ENCODE data around the gene ACOX1. TPM values are rescaled to one million over a fixed set of nuclear protein-coding genes. Genes with fewer than 3 reads are reported as not detected.

The ACOX1 gene
- total RNA-seq, 4 donors from 2014 or later = 46.9 to 73.3 (median 62.3) TPM

DNA sequence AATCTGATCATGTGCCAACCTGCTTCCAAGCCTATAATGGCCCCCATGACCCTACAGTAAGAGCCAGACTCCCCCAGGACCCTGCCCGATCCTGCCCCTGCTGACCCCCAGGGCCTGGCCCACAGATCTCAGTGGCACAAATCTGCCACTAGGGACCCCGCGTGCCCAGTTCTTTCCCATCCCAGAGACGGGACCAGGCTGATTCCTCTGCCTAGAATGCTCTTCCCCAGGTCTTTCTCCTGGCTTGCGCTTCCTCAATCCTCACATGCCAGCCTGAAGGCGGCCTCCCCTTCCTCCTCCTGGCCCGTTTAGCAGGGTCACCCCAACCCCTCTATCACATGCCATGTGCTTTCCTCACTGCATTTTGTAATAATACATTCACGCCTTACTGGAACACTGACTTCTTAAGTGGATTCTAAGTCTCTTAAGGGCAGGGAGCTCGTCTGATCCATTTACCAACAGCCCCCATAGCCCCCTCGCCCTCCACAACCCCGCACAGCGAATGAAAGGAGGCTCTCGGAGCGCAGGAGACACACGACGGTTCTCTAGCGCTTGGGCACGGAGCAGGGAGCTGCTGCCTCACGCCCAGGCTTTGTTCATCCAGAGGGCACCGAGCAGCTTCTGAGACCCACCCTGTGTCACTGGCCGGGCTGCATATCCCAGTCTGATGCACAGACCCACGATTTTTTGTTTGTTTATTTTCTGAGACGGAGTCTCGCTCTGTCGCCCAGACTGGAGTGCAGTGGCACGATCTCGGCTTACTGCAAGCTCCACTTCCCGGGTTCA, 83.4 kb downstream of the ACOX1 start:
- TF ChIP-seq, protein P1, sequence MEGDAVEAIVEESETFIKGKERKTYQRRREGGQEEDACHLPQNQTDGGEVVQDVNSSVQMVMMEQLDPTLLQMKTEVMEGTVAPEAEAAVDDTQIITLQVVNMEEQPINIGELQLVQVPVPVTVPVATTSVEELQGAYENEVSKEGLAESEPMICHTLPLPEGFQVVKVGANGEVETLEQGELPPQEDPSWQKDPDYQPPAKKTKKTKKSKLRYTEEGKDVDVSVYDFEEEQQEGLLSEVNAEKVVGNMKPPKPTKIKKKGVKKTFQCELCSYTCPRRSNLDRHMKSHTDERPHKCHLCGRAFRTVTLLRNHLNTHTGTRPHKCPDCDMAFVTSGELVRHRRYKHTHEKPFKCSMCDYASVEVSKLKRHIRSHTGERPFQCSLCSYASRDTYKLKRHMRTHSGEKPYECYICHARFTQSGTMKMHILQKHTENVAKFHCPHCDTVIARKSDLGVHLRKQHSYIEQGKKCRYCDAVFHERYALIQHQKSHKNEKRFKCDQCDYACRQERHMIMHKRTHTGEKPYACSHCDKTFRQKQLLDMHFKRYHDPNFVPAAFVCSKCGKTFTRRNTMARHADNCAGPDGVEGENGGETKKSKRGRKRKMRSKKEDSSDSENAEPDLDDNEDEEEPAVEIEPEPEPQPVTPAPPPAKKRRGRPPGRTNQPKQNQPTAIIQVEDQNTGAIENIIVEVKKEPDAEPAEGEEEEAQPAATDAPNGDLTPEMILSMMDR (IDR thresholded peaks at IDR 0.05) = peak in 4 of 6 experiments; percentile 13 to 47 (median 35)
- TF ChIP-seq POLR2A (IDR thresholded peaks at IDR 0.05) = no peak
- Histone ChIP-seq H3K4me1 (peaks cover 25 to 62% (median 32%) of the 10 kb centered on the region in 3 donors), H3K27ac (peak overlapping the region; percentile 84 to 99 (median 95)), H3K9me3 (no peaks in the 10 kb centered on the region), H3K36me3 (peaks cover 10 to 56% (median 43%) of the 10 kb centered on the region in 3 donors), H3K4me3 (peak overlapping the region; percentile 72 to 98 (median 90)), H3K27me3 (no peaks in the 10 kb centered on the region)
- 14% methylated on average over 25 to 26 of the region's 28 CpGs for WGBS, 2 donors
- intact Hi-C loops (cut with DNase I) = no loop called here
- DNase-seq = no peak

DNA sequence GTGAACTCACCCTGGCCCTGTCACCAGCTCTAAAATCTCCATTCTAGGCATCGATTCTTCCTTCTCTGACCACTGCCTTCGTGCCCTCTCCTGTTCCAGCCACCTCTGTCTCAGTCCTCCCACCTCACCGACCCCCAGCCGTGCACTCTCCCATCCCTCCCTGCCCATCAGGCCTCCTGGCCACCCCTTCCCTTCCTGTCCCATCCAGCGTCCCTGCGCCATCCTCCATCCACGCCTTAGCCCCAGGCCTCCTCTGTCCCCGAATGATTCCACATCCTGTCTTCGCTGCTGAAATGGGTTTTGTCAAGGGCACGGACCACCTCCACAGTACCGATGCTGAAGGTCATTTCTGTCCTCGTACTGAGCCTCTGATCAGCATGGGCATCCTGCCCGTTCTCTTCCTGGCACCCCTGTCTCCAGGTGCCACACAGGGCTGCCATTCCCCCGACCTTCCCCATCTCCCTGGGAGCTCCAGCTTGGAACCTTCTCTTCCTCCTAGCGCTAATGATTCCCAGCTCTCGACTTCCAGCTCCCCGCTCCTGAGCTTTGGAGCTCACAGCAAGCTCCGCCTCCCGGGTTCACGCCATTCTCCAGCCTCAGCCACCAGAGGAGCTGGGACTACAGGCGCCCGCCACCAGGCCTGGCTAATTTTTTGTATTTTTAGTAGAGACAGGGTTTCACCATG, 84.8 kb downstream of the ACOX1 start:
- intact Hi-C loops (cut with DNase I) = no loop called here
- H3K4me1 ChIP-seq = peaks cover 25 to 62% (median 32%) of the 10 kb centered on the region in 3 donors
- H3K9me3 ChIP-seq = no peaks in the 10 kb centered on the region
- H3K4me3 ChIP-seq = no peak overlapping the region
- H3K27me3 ChIP-seq = no peaks in the 10 kb centered on the region
- WGBS, 2 donors = 74 to 85% methylated on average over 21 to 22 of the region's 22 CpGs
- peaks cover 13 to 56% (median 30%) of the 10 kb centered on the region in 3 donors for H3K36me3 ChIP-seq
- peak overlapping the region in 2 of 4 donors; percentile 84 to 99 for H3K27ac ChIP-seq
- no peak for DNase-seq
- TF ChIP-seq, protein P1 (IDR thresholded peaks at IDR 0.05) = no peak
- TF ChIP-seq POLR2A (IDR thresholded peaks at IDR 0.05) = no peak

DNA sequence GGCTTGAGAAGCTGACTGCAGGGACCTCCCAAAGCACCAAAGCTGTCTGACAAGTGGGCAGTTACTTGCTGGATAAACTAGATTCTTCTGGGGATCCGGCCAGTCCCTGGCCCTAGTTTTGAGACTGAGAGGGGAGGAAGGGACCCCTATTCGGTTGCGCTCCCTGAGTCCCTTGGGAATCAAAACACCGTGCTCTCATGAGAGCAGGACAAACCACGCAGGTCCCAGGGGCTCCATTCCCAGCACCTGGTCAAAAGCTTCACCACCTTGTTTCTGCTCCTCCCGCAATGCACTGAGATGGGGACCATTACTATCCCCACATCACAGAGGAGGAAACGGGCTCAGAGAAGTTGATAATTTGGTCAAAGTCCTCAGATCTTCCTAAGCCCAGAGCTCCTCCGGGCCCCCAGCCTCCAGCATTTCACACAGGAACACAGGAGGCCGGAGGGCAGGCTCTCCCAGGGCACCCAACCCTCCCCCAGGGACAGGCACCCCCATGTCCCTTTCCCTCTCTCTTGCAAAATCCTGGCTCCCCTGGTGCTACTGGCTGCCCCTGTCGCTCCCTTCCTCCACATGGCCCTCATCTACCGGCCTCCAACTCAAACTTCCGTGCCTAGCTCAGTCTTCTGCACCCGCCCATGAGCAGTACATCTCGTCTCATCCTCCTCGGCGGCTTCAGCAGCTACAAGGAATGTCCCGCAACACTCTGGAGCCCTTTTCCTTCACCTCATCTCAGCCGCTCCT, 85.5 kb downstream of the ACOX1 start:
- no peak for TF ChIP-seq POLR2A (IDR thresholded peaks at IDR 0.05)
- TF ChIP-seq, protein P1 (IDR thresholded peaks at IDR 0.05) = no peak
- Histone ChIP-seq H3K4me3 (no peak overlapping the region), H3K27me3 (no peaks in the 10 kb centered on the region), H3K27ac (peak overlapping the region in 1 of 4 donors; percentile 99), H3K9me3 (no peaks in the 10 kb centered on the region), H3K4me1 (peaks cover 25 to 62% (median 32%) of the 10 kb centered on the region in 3 donors), H3K36me3 (peaks cover 13 to 56% (median 23%) of the 10 kb centered on the region in 3 donors)
- DNase-seq = no peak
- 89% methylated on average over 18 of the region's 18 CpGs for WGBS, 2 donors
- intact Hi-C loops (cut with DNase I) = no loop called here

DNA sequence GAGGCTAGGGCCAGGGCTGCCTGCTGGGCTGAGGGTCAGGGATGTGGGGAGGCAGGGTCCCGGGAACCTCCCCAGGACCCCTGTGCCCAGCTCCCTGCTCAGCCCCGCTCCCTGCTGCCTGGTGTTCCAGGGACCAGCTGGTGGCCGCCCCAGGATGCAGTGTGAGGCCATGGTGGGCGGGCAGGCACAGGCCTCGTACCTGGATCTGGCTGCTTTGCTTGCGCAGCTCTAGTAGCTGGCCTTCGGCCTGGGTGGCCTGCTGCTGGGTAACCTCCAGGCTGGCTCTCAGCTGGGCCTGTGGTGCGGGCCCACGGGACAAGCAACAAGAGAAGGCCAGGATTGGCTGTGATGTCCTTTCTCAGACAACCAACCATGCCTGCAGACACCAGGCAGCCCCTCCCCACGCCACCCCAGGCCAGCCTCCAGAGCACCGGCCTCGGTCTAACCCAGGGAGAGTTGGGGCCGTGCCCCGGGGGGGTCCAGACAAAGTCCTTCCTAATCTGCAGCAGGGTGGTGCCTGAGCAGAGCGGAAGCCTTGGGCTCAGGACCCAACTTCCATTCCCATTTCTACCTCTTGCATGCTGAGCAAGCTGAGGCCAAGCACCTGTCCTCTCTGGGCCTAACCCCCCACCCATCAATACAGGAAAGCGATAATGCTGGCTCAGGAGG, 86.3 kb downstream of the ACOX1 start:
- 85 to 100% methylated on average over 3 to 13 of the region's 16 CpGs for WGBS, 2 donors
- Histone ChIP-seq H3K9me3 (no peaks in the 10 kb centered on the region), H3K36me3 (peaks cover 13 to 55% (median 21%) of the 10 kb centered on the region in 3 donors), H3K4me3 (no peak overlapping the region), H3K27ac (no peak overlapping the region), H3K4me1 (peaks cover 25 to 56% (median 32%) of the 10 kb centered on the region in 3 donors), H3K27me3 (no peaks in the 10 kb centered on the region)
- DNase-seq = no peak
- intact Hi-C loops (cut with DNase I) = no loop called here
- no peak for TF ChIP-seq POLR2A (IDR thresholded peaks at IDR 0.05)
